ENCODE measurements around the gene MDH1B. TPM values are rescaled to one million over a fixed set of nuclear protein-coding genes. Genes with fewer than 3 reads are reported as not detected.
"Not testable (repeated sequence)": the region's sequence is repeated elsewhere in the genome, so short reads cannot be mapped to it uniquely, and the experiment has no call there.

MDH1B gene
- total RNA-seq: 0.89 to 1.3 TPM (median 1.1 TPM) in 3 replicates

- Mint-ChIP-seq H3K4me1 (peaks cover 18% of the 10 kb centered on the region), H3K36me3 (peaks cover 13% of the 10 kb centered on the region), H3K9me3 (no peaks in the 10 kb centered on the region), H3K4me3 (peak within 1 kb of the TSS; percentile 90), H3K27me3 (ENCODE audit: low read depth) (peaks cover 4% of the 10 kb centered on the region), H3K27ac (peak within 1 kb of the TSS; percentile 94)
- DNase-seq (ENCODE audit: low spot score in 2 of 2, unreplicated experiment in 2 of 2): peak; percentile 64 to 79
- TF ChIP-seq CTCF (IDR thresholded peaks at IDR 0.05; ENCODE audit: unreplicated experiment): no peak
These were observed at the start of gene MDH1B, which contains the start of gene FASTKD2 for GRCh38 chr2:206765242-206766056. MDH1B (minus strand) TSS chr2:206765328; CDS start chr2:206765271, 57 bp downstream. FASTKD2 (plus strand) TSS chr2:206765606; CDS start chr2:206766694, 1,088 bp downstream.

GRCh38 chr2:206814498-206814897 is 49.4 kb upstream of the MDH1B start:
- H3K36me3 Mint-ChIP-seq: peaks cover 5% of the 10 kb centered on the region
- no peaks in the 10 kb centered on the region for H3K4me1 Mint-ChIP-seq

GRCh38 chr2:206812471-206812870 is 47.3 kb upstream of the MDH1B start:
- not testable (repeated sequence) for H3K27ac Mint-ChIP-seq

More at GRCh38 chr2:206814498-206814897, 49.4 kb upstream of the MDH1B start:
- no peak for DNase-seq (ENCODE audit: low spot score in 2 of 2, unreplicated experiment in 2 of 2)
- Mint-ChIP-seq H3K4me3 (no peak overlapping the region), H3K27me3 (ENCODE audit: low read depth) (peaks cover 54% of the 10 kb centered on the region), H3K9me3 (peaks cover 10% of the 10 kb centered on the region), H3K27ac (no peak overlapping the region)
- TF ChIP-seq CTCF (IDR thresholded peaks at IDR 0.05; ENCODE audit: unreplicated experiment): no peak

GRCh38 chr2:206807624-206808023 is 42.5 kb upstream of the MDH1B start:
- H3K27ac Mint-ChIP-seq; H3K36me3 Mint-ChIP-seq; H3K4me1 Mint-ChIP-seq; H3K9me3 Mint-ChIP-seq; H3K4me3 Mint-ChIP-seq; DNase-seq (ENCODE audit: low spot score in 2 of 2, unreplicated experiment in 2 of 2): not testable (repeated sequence)
- peaks cover 49% of the 10 kb centered on the region for H3K27me3 Mint-ChIP-seq (ENCODE audit: low read depth)

More at GRCh38 chr2:206812471-206812870, 47.3 kb upstream of the MDH1B start:
- H3K27me3 Mint-ChIP-seq (ENCODE audit: low read depth): peaks cover 71% of the 10 kb centered on the region
- not testable (repeated sequence) for DNase-seq (ENCODE audit: low spot score in 2 of 2, unreplicated experiment in 2 of 2); H3K36me3 Mint-ChIP-seq; H3K4me3 Mint-ChIP-seq; H3K4me1 Mint-ChIP-seq
- H3K9me3 Mint-ChIP-seq: peaks cover 10% of the 10 kb centered on the region

GRCh38 chr2:206805887-206806607 is 40.9 kb upstream of the MDH1B start:
- TF ChIP-seq CTCF (IDR thresholded peaks at IDR 0.05; ENCODE audit: unreplicated experiment): no peak
- Mint-ChIP-seq H3K36me3 (no peaks in the 10 kb centered on the region), H3K9me3 (no peaks in the 10 kb centered on the region), H3K27me3 (ENCODE audit: low read depth) (peaks cover 33% of the 10 kb centered on the region), H3K4me3 (no peak overlapping the region), H3K4me1 (peaks cover 2% of the 10 kb centered on the region), H3K27ac (no peak overlapping the region)
- no peak for DNase-seq (ENCODE audit: low spot score in 2 of 2, unreplicated experiment in 2 of 2)

GRCh38 chr2:206804326-206804725 is 39.2 kb upstream of the MDH1B start:
- DNase-seq (ENCODE audit: low spot score in 2 of 2, unreplicated experiment in 2 of 2): no peak
- Mint-ChIP-seq H3K9me3 (no peaks in the 10 kb centered on the region), H3K4me1 (peaks cover 7% of the 10 kb centered on the region), H3K27me3 (ENCODE audit: low read depth) (peaks cover 16% of the 10 kb centered on the region), H3K36me3 (no peaks in the 10 kb centered on the region), H3K4me3 (no peak overlapping the region), H3K27ac (no peak overlapping the region)
- no peak for TF ChIP-seq CTCF (IDR thresholded peaks at IDR 0.05; ENCODE audit: unreplicated experiment)
